Measurements from ENCODE around the gene ANTXR1. TPM values are rescaled to one million over a fixed set of nuclear protein-coding genes. Genes with fewer than 3 reads are reported as not detected.

Gene ANTXR1
- total RNA-seq, 1 experiment from 2014 or later, result 37.3 TPM

DNA sequence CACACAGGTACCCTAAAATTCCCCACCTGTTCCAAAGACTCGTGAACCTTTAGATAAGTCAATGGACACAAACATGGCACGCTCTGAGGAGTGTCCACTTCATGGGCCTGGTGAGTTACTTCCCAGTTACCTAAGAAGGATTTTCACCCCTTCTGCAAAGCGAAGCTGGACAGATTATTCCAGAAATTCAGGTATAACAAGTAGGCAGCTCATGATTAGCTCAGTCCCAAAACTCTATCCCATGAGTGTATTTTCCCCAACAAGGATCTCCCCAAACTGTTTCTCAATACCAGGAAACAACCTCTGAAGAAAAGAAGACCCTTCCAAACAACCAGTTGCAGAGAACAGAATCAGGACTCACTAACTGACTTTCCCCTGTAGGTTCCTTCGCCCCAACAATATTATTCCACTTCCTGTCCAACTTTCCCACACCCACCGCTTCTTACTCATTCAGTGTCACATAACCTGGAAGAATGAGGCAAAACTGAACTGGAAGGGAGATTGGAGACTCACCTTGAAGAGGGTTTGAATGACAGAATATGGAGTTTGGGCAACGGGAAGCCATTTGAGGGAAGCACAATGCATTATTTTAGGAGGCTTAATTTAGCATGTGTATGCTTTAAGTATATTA is 120.1 kb downstream of the ANTXR1 start:
- no peaks in the 10 kb centered on the region for H3K79me1 ChIP-seq (ENCODE audit: insufficient read depth, low read depth, low read length, poor library complexity, severe bottlenecking)
- no peak overlapping the region for H3K27ac ChIP-seq (ENCODE audit: insufficient read length, low read depth, low read length)
- DNase-seq, result no peak

More for the DNA sequence above, 120.1 kb downstream of the ANTXR1 start:
- H3K36me3 Mint-ChIP-seq (ENCODE audit: insufficient read depth in 1 of 3, low read depth in 3 of 3), result peaks cover 0 to 9% (median 6%) of the 10 kb centered on the region in 3 experiments; a peak in 3 of 7 replicates
- H2AFZ ChIP-seq (ENCODE audit: low read length), result no peak overlapping the region
- no peak overlapping the region for H3K27ac Mint-ChIP-seq
- peaks cover 0 to 1% of the 10 kb centered on the region in 2 experiments; a peak in 2 of 4 replicates for H3K4me1 Mint-ChIP-seq
- no peak overlapping the region for H3T11ph ChIP-seq (ENCODE audit: low read length)
- no peak overlapping the region for H4K5ac ChIP-seq (ENCODE audit: insufficient read length, low read depth, low read length)
- H2AK5ac ChIP-seq (ENCODE audit: insufficient read length, low read length), result no peak overlapping the region
- no peak overlapping the region for H4K91ac ChIP-seq (ENCODE audit: insufficient read length, low read depth, low read length)
- no peak overlapping the region for H2BK5ac ChIP-seq (ENCODE audit: insufficient read length, low read length)
- H2BK120ac ChIP-seq (ENCODE audit: low read depth, low read length, poor library complexity, severe bottlenecking), result no peak overlapping the region
- no peaks in the 10 kb centered on the region for H3K9me3 ChIP-seq (ENCODE audit: control insufficient read depth, low read depth, low read length)
- no peaks in the 10 kb centered on the region for H3K9me3 Mint-ChIP-seq
- H3K79me2 ChIP-seq (ENCODE audit: insufficient read depth, low read length), result no peaks in the 10 kb centered on the region
- no peaks in the 10 kb centered on the region for H3K27me3 Mint-ChIP-seq (ENCODE audit: low read depth)
- no peak overlapping the region for H3K56ac ChIP-seq (ENCODE audit: insufficient read length, low read depth, low read length)
- H2BK15ac ChIP-seq (ENCODE audit: low read depth, low read length), result no peak overlapping the region
- no peak overlapping the region for H3K23ac ChIP-seq (ENCODE audit: insufficient read length, low read depth, low read length)
- H3K4me3 Mint-ChIP-seq, result no peak overlapping the region
- no peaks in the 10 kb centered on the region for H3K27me3 ChIP-seq (ENCODE audit: insufficient read depth, low read length)
- no peak overlapping the region for H3K4ac ChIP-seq (ENCODE audit: low read depth, low read length)
- no peak overlapping the region for H2BK12ac ChIP-seq (ENCODE audit: insufficient read length, low read depth, low read length)
- H3K4me1 ChIP-seq (ENCODE audit: insufficient read depth, low read length), result no peaks in the 10 kb centered on the region
- TF ChIP-seq, protein P1, sequence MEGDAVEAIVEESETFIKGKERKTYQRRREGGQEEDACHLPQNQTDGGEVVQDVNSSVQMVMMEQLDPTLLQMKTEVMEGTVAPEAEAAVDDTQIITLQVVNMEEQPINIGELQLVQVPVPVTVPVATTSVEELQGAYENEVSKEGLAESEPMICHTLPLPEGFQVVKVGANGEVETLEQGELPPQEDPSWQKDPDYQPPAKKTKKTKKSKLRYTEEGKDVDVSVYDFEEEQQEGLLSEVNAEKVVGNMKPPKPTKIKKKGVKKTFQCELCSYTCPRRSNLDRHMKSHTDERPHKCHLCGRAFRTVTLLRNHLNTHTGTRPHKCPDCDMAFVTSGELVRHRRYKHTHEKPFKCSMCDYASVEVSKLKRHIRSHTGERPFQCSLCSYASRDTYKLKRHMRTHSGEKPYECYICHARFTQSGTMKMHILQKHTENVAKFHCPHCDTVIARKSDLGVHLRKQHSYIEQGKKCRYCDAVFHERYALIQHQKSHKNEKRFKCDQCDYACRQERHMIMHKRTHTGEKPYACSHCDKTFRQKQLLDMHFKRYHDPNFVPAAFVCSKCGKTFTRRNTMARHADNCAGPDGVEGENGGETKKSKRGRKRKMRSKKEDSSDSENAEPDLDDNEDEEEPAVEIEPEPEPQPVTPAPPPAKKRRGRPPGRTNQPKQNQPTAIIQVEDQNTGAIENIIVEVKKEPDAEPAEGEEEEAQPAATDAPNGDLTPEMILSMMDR (conservative IDR thresholded peaks at IDR 0.05), result no peak
- H4K20me1 ChIP-seq (ENCODE audit: control insufficient read depth, insufficient read depth, insufficient read length), result no peaks in the 10 kb centered on the region
- H3K14ac ChIP-seq (ENCODE audit: insufficient read depth, low read length), result no peak overlapping the region
- WGBS (ENCODE audit: extremely low coverage, insufficient read length, low lambda C conversion rate), result no CpG with 5 or more reads among the region's 6 CpGs
- H3K18ac ChIP-seq (ENCODE audit: insufficient read length, low read depth, low read length), result no peak overlapping the region
- H3K4me2 ChIP-seq (ENCODE audit: insufficient read depth, insufficient read length, low read length), result no peak overlapping the region
- H3K9ac ChIP-seq (ENCODE audit: extremely low read depth, insufficient read length, low read length), result no peak overlapping the region
- no peak overlapping the region for H2BK20ac ChIP-seq (ENCODE audit: low read depth, low read length, poor library complexity, severe bottlenecking)
- H4K8ac ChIP-seq (replicated peaks; ENCODE audit: insufficient read length, low read depth, low read length), result no peak overlapping the region
- no peaks in the 10 kb centered on the region for H3K23me2 ChIP-seq (ENCODE audit: insufficient read length, low read depth, low read length, poor library complexity, severe bottlenecking)
